Testis (tissue), 2 donors: ENCODE results near the gene ZNF579.

Experiments used
- POLR2A ChIP-seq: fragments of 450-650 bp; IDR thresholded peaks from one replicate; pipeline ENCODE4 v1.6.1; 2017; ENCODE audit warnings: antibody characterized with exemption, mild to moderate bottlenecking, moderate library complexity
- TF ChIP-seq, protein P1 (sequence below), 3 experiments: fragments of 450-650 bp in 2 of 3; fragments of 200-600 bp in 1 of 3; sonication (generic) in 1 of 3; IDR thresholded peaks; one replicate each; pipeline ENCODE4 v1.5.1; 2016 to 2019; ENCODE audit warnings: antibody characterized with exemption in 3 of 3, mild to moderate bottlenecking in 2 of 3, moderate library complexity in 1 of 3

DNA sequence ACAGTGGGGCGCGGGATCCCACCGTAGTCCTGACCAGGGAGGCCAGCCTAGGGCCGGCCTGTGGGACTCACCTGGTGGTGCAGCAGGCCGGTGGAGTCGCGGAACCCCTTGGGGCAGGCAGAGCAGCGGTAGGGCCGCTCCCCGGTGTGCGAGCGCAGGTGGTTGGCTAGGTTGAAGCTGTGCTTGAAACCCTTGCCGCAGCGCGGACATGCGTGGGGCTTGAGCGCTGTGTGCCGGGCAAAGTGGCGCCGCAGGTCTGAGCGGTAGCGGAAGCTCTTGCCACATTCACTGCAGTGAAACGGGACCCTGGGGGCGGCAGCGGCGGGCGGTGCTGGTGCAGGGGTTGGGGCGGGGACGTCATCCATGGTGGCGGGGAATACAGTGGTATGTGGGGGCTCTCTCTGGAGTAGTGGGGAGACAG lies 16.9 kb upstream of the ZNF579 start:
- no peak for TF ChIP-seq POLR2A
- TF ChIP-seq, protein P1, sequence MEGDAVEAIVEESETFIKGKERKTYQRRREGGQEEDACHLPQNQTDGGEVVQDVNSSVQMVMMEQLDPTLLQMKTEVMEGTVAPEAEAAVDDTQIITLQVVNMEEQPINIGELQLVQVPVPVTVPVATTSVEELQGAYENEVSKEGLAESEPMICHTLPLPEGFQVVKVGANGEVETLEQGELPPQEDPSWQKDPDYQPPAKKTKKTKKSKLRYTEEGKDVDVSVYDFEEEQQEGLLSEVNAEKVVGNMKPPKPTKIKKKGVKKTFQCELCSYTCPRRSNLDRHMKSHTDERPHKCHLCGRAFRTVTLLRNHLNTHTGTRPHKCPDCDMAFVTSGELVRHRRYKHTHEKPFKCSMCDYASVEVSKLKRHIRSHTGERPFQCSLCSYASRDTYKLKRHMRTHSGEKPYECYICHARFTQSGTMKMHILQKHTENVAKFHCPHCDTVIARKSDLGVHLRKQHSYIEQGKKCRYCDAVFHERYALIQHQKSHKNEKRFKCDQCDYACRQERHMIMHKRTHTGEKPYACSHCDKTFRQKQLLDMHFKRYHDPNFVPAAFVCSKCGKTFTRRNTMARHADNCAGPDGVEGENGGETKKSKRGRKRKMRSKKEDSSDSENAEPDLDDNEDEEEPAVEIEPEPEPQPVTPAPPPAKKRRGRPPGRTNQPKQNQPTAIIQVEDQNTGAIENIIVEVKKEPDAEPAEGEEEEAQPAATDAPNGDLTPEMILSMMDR (IDR thresholded peaks at IDR 0.05), result no peak
